ENCODE measurements around the gene TRMO.

DNA sequence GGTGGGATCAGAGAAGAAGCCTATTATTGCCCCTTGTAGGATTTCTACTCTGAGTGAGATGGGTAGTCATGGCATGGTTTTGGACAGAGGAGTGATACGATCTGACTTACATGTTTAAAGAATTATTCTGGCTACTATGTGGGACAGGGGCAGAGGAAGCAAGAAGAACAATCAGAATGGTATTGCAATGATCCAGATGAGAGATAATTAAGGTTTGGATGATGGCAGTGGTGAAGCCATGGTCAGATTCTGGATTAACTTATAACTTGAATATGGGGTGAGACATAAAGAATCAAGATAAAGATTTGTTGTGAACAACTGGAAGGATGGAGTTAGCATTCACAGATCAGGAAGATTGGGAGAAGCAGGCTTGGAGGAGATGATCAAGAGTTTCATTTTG is 19.0 kb upstream of the TRMO start:
- TF ChIP-seq PHF8 (conservative IDR thresholded peaks at IDR 0.05; ENCODE audit: low read depth, low read length): no peak
- TF ChIP-seq SP2 (IDR thresholded peaks at IDR 0.05; ENCODE audit: low read length): no peak
- TF ChIP-seq SRF (IDR thresholded peaks at IDR 0.05; ENCODE audit: low read depth, low read length): no peak
- TF ChIP-seq, protein P1, sequence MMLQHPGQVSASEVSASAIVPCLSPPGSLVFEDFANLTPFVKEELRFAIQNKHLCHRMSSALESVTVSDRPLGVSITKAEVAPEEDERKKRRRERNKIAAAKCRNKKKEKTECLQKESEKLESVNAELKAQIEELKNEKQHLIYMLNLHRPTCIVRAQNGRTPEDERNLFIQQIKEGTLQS (IDR thresholded peaks at IDR 0.05; ENCODE audit: insufficient read depth, low read depth, low read length): no peak
- no peak for TF ChIP-seq EZH2 (IDR thresholded peaks at IDR 0.05; ENCODE audit: low read depth, low read length, severe bottlenecking)
- TF ChIP-seq CTCF (IDR thresholded peaks at IDR 0.05; ENCODE audit: control extremely low read depth in 1 of 3, insufficient read depth in 1 of 3, low read depth in 1 of 3, low read length in 3 of 3): no peak
- TF ChIP-seq EP300 (IDR thresholded peaks at IDR 0.05; ENCODE audit: borderline replicate concordance in 1 of 2, low read depth in 2 of 2, low read length in 2 of 2): no peak
- TF ChIP-seq KDM5A (IDR thresholded peaks at IDR 0.05; ENCODE audit: low read length): no peak
- no peak for TF ChIP-seq TEAD4 (IDR thresholded peaks at IDR 0.05; ENCODE audit: low read depth, low read length)
- TF ChIP-seq NRF1 (IDR thresholded peaks at IDR 0.05; ENCODE audit: low read depth, low read length): no peak
- no peak for TF ChIP-seq EGR1 (IDR thresholded peaks at IDR 0.05; ENCODE audit: borderline replicate concordance, low read depth, low read length)
- no peak for TF ChIP-seq JUND (IDR thresholded peaks at IDR 0.05; ENCODE audit: low read length)

Measured in H1 (cell line).